Neural progenitor cell (in vitro differentiated cells): ENCODE measurements around the gene IFIT1B.

ENCODE experiments used
- CTCF ChIP-seq: fragments of 200-600 bp; sonication (generic); IDR thresholded peaks from 2 replicates; pipeline ENCODE4 v1.5.1; 2017; ENCODE audit warnings: antibody characterized with exemption, mild to moderate bottlenecking
- EZH2 ChIP-seq: fragments of 200-600 bp; sonication (generic); IDR thresholded peaks from 2 replicates; pipeline ENCODE4 v1.6.1; 2017; ENCODE audit warnings: antibody characterized with exemption, mild to moderate bottlenecking, moderate library complexity

- TF ChIP-seq CTCF (no peak), EZH2 (no peak)
These were observed 47.1 kb downstream of the IFIT1B start for GRCh38 chr10:89425000-89425399.
